ENCODE data around the gene TM2D3.

TM2D3 gene

DNA sequence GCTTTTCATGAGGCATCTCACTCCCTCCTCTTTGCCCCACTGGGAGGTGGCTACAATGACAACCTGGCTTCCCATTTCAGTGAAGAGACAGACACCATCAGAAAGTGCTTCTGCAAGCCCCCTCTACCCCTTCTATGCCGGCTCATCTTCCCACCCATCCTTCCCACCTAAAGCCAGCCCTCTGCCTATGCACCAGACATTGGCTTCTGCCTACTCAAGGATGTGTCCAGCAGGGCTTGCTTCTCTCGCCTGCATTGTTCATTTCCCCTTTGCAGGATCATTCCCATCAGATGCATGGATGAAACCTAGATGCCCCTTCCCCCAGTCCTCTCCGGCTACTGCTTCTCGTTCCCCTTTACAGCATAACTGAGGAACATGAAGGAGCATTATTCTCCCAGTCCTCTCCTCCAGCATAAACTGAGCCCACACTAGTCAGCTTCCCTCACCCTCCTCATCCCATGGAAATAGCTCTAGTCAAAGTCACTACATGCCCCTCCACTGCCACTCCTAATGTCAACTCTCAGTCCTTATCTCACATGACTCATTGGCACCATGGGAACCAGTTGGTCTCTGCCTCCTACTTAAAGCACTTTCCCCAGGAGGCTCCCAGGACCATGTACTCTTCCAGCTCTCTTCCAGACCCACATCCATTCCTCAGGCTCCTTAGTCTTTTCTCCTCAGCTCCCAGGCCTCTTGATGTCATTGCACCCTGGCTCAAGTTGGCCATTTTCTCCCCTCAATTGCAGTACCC lies 47.9 kb downstream of the TM2D3 start:
- DNase-seq (ENCODE audit: low read depth), result no peak

DNA sequence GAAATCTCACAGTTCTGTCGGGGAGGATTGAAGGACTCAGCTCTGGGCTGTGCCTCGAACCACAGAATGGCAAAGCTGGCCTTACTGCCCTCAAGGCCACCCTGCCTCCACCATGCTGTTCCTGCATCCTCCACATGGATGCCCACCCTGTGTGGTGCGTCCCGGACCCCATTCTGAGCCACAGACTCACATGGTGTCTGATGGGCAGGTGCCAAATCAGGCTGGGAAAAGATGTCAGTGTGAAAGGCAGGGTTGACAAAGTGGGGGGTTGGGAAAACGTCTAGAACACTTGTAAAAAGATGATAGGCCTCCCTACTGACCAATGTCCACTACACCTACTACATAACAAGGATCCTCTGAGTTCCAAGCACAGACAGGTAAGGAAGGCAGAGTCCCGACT lies 49.4 kb downstream of the TM2D3 start:
- DNase-seq (ENCODE audit: low read depth), result no peak

DNA sequence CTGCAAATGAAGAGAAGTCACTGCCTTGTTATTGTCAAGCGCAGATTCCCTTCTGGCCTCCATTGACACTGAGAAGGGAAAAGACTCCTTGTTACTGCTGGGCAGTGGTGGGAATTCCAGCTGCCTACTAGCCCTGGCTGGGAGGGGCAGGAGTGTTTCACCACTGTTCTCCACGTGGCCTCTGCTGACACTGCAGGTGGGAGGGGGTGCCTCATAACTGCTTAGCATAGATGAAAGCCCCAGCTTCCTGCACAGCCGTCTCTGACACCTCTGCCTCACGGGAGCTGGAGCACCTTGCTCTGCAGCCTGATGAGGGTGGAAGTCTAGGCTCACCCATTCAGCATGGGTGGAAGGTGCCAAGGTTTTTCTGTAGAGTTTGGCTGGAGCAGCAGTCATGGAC lies 52.1 kb downstream of the TM2D3 start:
- no peak for DNase-seq (ENCODE audit: low read depth)

DNA sequence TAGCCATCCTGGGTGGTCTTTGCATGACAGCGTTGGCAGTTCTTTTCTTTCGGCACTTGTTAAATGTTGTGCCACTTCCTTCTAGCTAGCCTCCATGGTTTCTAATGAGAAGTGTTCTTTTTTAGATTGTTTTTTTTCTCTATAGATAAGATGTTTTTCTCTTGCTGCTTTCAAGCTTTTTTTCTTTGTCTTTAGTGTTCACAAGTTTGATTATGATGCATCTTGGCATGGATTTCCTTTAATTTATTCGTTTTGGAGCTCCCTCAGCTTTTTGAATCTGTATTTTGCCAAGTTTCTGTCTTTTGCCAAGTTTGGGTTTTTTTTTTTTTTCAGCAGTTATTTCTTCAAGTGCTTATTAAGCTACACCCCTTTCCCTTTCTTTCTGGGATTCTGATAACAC lies 53.1 kb downstream of the TM2D3 start:
- DNase-seq (ENCODE audit: low read depth), result no peak

DNA sequence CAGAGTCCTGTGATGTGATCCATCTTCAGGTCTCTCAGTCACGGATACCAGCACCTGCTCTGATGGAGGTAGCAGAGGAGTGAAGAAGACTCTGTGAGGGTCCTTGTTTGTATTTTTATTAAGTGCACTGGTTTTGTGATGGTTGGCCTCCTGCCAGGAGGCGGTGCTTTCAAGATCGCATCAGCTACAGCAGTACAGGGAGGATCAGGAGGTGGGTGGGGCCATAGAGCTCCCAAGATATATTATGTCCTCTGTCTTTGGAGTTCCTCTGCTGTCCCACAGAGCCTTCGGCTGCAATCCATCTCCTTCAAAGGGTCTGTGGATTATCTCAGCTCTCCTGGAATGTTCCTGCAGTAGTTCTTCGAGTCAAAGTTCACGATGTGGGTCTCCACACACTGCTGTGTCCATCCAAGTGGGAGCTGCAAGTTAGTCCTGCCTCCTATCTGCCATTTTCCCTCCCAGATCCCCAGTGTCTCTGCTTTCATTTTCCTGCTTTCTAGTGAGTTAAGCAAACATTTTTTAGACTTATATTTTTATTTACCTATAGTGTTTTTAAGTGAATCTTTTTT lies 54.7 kb downstream of the TM2D3 start:
- DNase-seq (ENCODE audit: low read depth), result no peak

DNA sequence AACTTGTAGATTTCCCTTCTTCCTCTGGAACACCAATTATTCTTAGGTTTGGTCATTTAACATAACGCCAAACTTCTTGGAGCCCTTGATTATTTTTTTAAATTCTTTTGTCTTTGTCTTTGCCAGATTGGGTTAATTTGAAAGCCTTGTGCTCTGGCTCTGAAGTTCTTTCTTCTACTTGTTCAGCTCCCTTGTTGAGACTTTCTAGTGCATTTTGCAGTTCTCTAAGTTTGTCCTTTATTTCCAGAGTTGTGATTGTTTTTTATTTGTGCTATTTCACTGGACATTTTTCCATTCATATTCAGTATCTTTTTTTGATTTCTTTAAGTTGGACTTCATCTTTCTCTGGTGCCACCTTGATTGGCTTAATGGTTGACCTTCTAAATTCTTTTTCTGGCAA lies 55.5 kb downstream of the TM2D3 start:
- no peak for DNase-seq (ENCODE audit: low read depth)
